ENCODE data around the gene PRICKLE3. TPM values are rescaled to one million over a fixed set of nuclear protein-coding genes. Genes with fewer than 3 reads are reported as not detected.

The PRICKLE3 gene
- total RNA-seq, 1 experiment from 2014 or later = 22.3 TPM

GRCh38 chrX:49160908-49161307 is 25.3 kb downstream of the PRICKLE3 start:
- Mint-ChIP-seq H3K36me3 (ENCODE audit: insufficient read depth, unreplicated experiment) (peaks cover 33% of the 10 kb centered on the region), H3K4me1 (ENCODE audit: low read depth, unreplicated experiment) (peaks cover 26% of the 10 kb centered on the region), H3K27me3 (ENCODE audit: unreplicated experiment) (no peaks in the 10 kb centered on the region), H3K9me3 (ENCODE audit: low read depth, unreplicated experiment) (no peaks in the 10 kb centered on the region), H3K4me3 (ENCODE audit: low read depth, unreplicated experiment) (no peak overlapping the region), H3K27ac (ENCODE audit: unreplicated experiment) (no peak overlapping the region)
- CTCF ChIA-PET = interaction anchor here (0.6 kb wide), 1 partner anchor 61 kb away, joined by 3 read pairs; no protein-coding TSS in a partner anchor
- DNase-seq = no peak
- TF ChIP-seq CTCF (IDR thresholded peaks at IDR 0.05; ENCODE audit: unreplicated experiment) = no peak
- intact Hi-C loops (cut with micrococcal nuclease; ENCODE audit: unreplicated experiment) = no loop called here
- BruUV-seq (replicated peaks) = no TSS peak

- DNase-seq = no peak
- Mint-ChIP-seq H3K4me1 (ENCODE audit: low read depth, unreplicated experiment) (peaks cover 27% of the 10 kb centered on the region), H3K27me3 (ENCODE audit: unreplicated experiment) (no peaks in the 10 kb centered on the region), H3K4me3 (ENCODE audit: low read depth, unreplicated experiment) (no peak overlapping the region), H3K36me3 (ENCODE audit: insufficient read depth, unreplicated experiment) (peaks cover 12% of the 10 kb centered on the region), H3K9me3 (ENCODE audit: low read depth, unreplicated experiment) (no peaks in the 10 kb centered on the region), H3K27ac (ENCODE audit: unreplicated experiment) (no peak overlapping the region)
- intact Hi-C loops (cut with micrococcal nuclease; ENCODE audit: unreplicated experiment) = no loop called here
- TF ChIP-seq CTCF (IDR thresholded peaks at IDR 0.05; ENCODE audit: unreplicated experiment) = no peak
- BruUV-seq (replicated peaks) = no TSS peak
- CTCF ChIA-PET = no interaction called here
These were observed 29.0 kb downstream of the PRICKLE3 start for GRCh38 chrX:49157194-49157593.

- Mint-ChIP-seq H3K27me3 (ENCODE audit: unreplicated experiment) (no peaks in the 10 kb centered on the region), H3K9me3 (ENCODE audit: low read depth, unreplicated experiment) (peaks cover under 1% of the 10 kb centered on the region), H3K36me3 (ENCODE audit: insufficient read depth, unreplicated experiment) (peaks cover 12% of the 10 kb centered on the region), H3K4me1 (ENCODE audit: low read depth, unreplicated experiment) (peaks cover 27% of the 10 kb centered on the region), H3K4me3 (ENCODE audit: low read depth, unreplicated experiment) (peak overlapping the region; percentile 89), H3K27ac (ENCODE audit: unreplicated experiment) (peak overlapping the region; percentile 96)
- CTCF ChIA-PET = interaction anchor here (0.6 to 1.6 kb wide), 7 partner anchors 11 to 197 kb away, joined by 3 to 12 read pairs (median 3); no protein-coding TSS in a partner anchor
- peak; percentile 87 for DNase-seq
- BruUV-seq (replicated peaks) = no TSS peak
- peak; percentile 47 for TF ChIP-seq CTCF (IDR thresholded peaks at IDR 0.05; ENCODE audit: unreplicated experiment)
- intact Hi-C loops (cut with micrococcal nuclease; ENCODE audit: unreplicated experiment) = no loop called here
These were observed 30.0 kb downstream of the PRICKLE3 start for GRCh38 chrX:49155900-49156837.

- DNase-seq = peak; percentile 30
- peak overlapping the region; percentile 89 for H3K4me3 Mint-ChIP-seq (ENCODE audit: low read depth, unreplicated experiment)
- CTCF ChIA-PET = interaction anchor here (0.6 to 1.6 kb wide), 9 partner anchors 11 to 1090 kb away, joined by 3 to 12 read pairs (median 3); no protein-coding TSS in a partner anchor
- no TSS peak for BruUV-seq (replicated peaks)
- H3K27ac Mint-ChIP-seq (ENCODE audit: unreplicated experiment) = peak overlapping the region; percentile 96
- H3K9me3 Mint-ChIP-seq (ENCODE audit: low read depth, unreplicated experiment) = peaks cover 3% of the 10 kb centered on the region
- intact Hi-C loops (cut with micrococcal nuclease; ENCODE audit: unreplicated experiment) = no loop called here
- H3K36me3 Mint-ChIP-seq (ENCODE audit: insufficient read depth, unreplicated experiment) = peaks cover 12% of the 10 kb centered on the region
- H3K4me1 Mint-ChIP-seq (ENCODE audit: low read depth, unreplicated experiment) = peaks cover 27% of the 10 kb centered on the region
- no peak for TF ChIP-seq CTCF (IDR thresholded peaks at IDR 0.05; ENCODE audit: unreplicated experiment)
- no peaks in the 10 kb centered on the region for H3K27me3 Mint-ChIP-seq (ENCODE audit: unreplicated experiment)
These were observed 30.8 kb downstream of the PRICKLE3 start for GRCh38 chrX:49155243-49155899.
